DOHH2 (cell line): ENCODE results near the gene SEC16A.

Experiments used
- H3F3A ChIP-seq: fragments of 200-600 bp; sonication (generic), shearing (Covaris generic); 2 replicates; pipeline ENCODE4 v1.6.0; 2016; ENCODE audit warnings: antibody characterized with exemption, mild to moderate bottlenecking; ENCODE audit not compliant: control insufficient read depth, insufficient read depth
- H3K27ac ChIP-seq: fragments of 200-600 bp; sonication (generic); 2 replicates; pipeline ENCODE4 v1.5.1; 2014; ENCODE audit warnings: low read depth, mild to moderate bottlenecking, low read length, moderate library complexity
- H3K27me3 ChIP-seq: fragments of 200-600 bp; sonication (generic); 2 replicates; pipeline ENCODE4 v1.6.1; 2014; ENCODE audit warnings: mild to moderate bottlenecking, low read length, mixed read lengths; ENCODE audit not compliant: control insufficient read depth
- H3K36me3 ChIP-seq: fragments of 200-600 bp; sonication (generic); 2 replicates; pipeline ENCODE4 v1.6.1; 2014; ENCODE audit warnings: mild to moderate bottlenecking, low read length, moderate library complexity, mixed read lengths; ENCODE audit not compliant: control insufficient read depth
- H3K4me1 ChIP-seq: fragments of 200-600 bp; sonication (generic); 2 replicates; pipeline ENCODE4 v1.6.1; 2014; ENCODE audit warnings: mild to moderate bottlenecking, low read length, mixed read lengths; ENCODE audit not compliant: control insufficient read depth
- H3K4me2 ChIP-seq: fragments of 200-600 bp; sonication (generic); 2 replicates; pipeline ENCODE4 v1.6.0; 2014; ENCODE audit warnings: mild to moderate bottlenecking, low read length, moderate library complexity
- H3K4me3 ChIP-seq: fragments of 200-600 bp; sonication (generic); 2 replicates; pipeline ENCODE4 v1.5.1; 2014; ENCODE audit warnings: mild to moderate bottlenecking, low read length, mixed read lengths
- H3K79me2 ChIP-seq: fragments of 200-600 bp; sonication (generic); 2 replicates; pipeline ENCODE4 v1.6.1; 2014; ENCODE audit warnings: mild to moderate bottlenecking, low read length, mixed read lengths; ENCODE audit not compliant: control insufficient read depth
- H3K9me2 ChIP-seq: fragments of 200-600 bp; sonication (generic); replicated peaks from 2 replicates; pipeline ENCODE4 v1.6.1; 2014; ENCODE audit warnings: mild to moderate bottlenecking, low read length, mixed read lengths; ENCODE audit not compliant: control insufficient read depth
- H3K9me3 ChIP-seq: fragments of 200-600 bp; sonication (generic); 2 replicates; pipeline ENCODE4 v1.6.1; 2014; ENCODE audit warnings: antibody characterized with exemption, low read length, mixed read lengths; ENCODE audit not compliant: control insufficient read depth, insufficient read depth
- H4K20me1 ChIP-seq: fragments of 200-600 bp; sonication (generic); 2 replicates; pipeline ENCODE4 v1.6.0; 2014; ENCODE audit warnings: low read depth, mild to moderate bottlenecking, antibody characterized with exemption, low read length, moderate library complexity; ENCODE audit not compliant: control insufficient read depth, insufficient read depth
- CTCF ChIP-seq: fragments of 200-600 bp; sonication (generic); IDR thresholded peaks from one replicate; pipeline ENCODE4 v1.5.1; 2014; ENCODE audit warnings: antibody characterized with exemption, mild to moderate bottlenecking, low read depth, low read length; ENCODE audit not compliant: poor library complexity, severe bottlenecking
- EZH2phosphoT487 ChIP-seq: fragments of 200-600 bp; sonication (generic); IDR thresholded peaks from 2 replicates; pipeline ENCODE4 v1.6.1; 2017; ENCODE audit warnings: borderline replicate concordance, mild to moderate bottlenecking, antibody characterized with exemption, low read length, moderate library complexity, mixed read lengths

The SEC16A gene

GRCh38 chr9:136499071-136499934, 16.5 kb upstream of the SEC16A start:
- H3K4me2 ChIP-seq, result no peak overlapping the region
- H3K27ac ChIP-seq, result no peak overlapping the region
- H3K4me1 ChIP-seq, result no peaks in the 10 kb centered on the region
- H3K36me3 ChIP-seq, result peaks cover 51% of the 10 kb centered on the region
- H3F3A ChIP-seq, result no peaks in the 10 kb centered on the region
- TF ChIP-seq EZH2phosphoT487, result no peak
- no peak for TF ChIP-seq CTCF
- no peaks in the 10 kb centered on the region for H3K9me3 ChIP-seq
- H3K4me3 ChIP-seq, result no peak overlapping the region
- no peaks in the 10 kb centered on the region for H3K27me3 ChIP-seq
- no peaks in the 10 kb centered on the region for H4K20me1 ChIP-seq
- no peaks in the 10 kb centered on the region for H3K79me2 ChIP-seq
- no peaks in the 10 kb centered on the region for H3K9me2 ChIP-seq

- Histone ChIP-seq H3K9me3 (no peaks in the 10 kb centered on the region), H3K4me2 (no peak overlapping the region), H3K9me2 (no peaks in the 10 kb centered on the region), H3K27me3 (no peaks in the 10 kb centered on the region), H3K27ac (no peak overlapping the region), H3K4me1 (no peaks in the 10 kb centered on the region), H3K4me3 (no peak overlapping the region), H4K20me1 (no peaks in the 10 kb centered on the region), H3F3A (no peaks in the 10 kb centered on the region), H3K79me2 (no peaks in the 10 kb centered on the region), H3K36me3 (peaks cover 41% of the 10 kb centered on the region)
- no peak for TF ChIP-seq CTCF
- TF ChIP-seq EZH2phosphoT487, result no peak
These were observed 15.3 kb upstream of the SEC16A start for GRCh38 chr9:136497916-136498695.

- Histone ChIP-seq H3K36me3 (peaks cover 39% of the 10 kb centered on the region), H3K27ac (no peak overlapping the region)
- TF ChIP-seq CTCF, result no peak
- TF ChIP-seq EZH2phosphoT487, result no peak
These were observed 14.2 kb upstream of the SEC16A start for GRCh38 chr9:136496801-136497620.

More at GRCh38 chr9:136496801-136497620, 14.2 kb upstream of the SEC16A start:
- Histone ChIP-seq H3K9me3 (no peaks in the 10 kb centered on the region), H3K9me2 (no peaks in the 10 kb centered on the region), H3K79me2 (no peaks in the 10 kb centered on the region), H3K27me3 (no peaks in the 10 kb centered on the region), H3K4me1 (no peaks in the 10 kb centered on the region), H4K20me1 (no peaks in the 10 kb centered on the region), H3K4me3 (no peak overlapping the region), H3F3A (no peaks in the 10 kb centered on the region), H3K4me2 (no peak overlapping the region)
